PC-3 (cell line): ENCODE results near the gene CCDC24. TPM values are rescaled to one million over a fixed set of nuclear protein-coding genes. Genes with fewer than 3 reads are reported as not detected.

Experiments used
- ATAC-seq: fragments of 200-7000 bp; cut with Tn5 transposase; 2 replicates; pipeline ENCODE4 v1.9.1; 2020; ENCODE audit warnings: mild to moderate bottlenecking, moderate library complexity
- BruUV-seq: library from RNA; stranded (reverse); fragments of 400-500 nt; replicated peaks from 2 replicates; lab custom pipeline; 2021; lab: Mats Ljungman, UMichigan
- CTCF ChIA-PET: fragments of 300-600 bp; sonication (Branson Sonifier 250); formaldehyde crosslinking; loops from one replicate; lab custom pipeline; 2022; ENCODE audit warnings: antibody characterized with exemption; lab: Charles Lee
- POLR2A ChIA-PET: fragments of 300-600 bp; sonication (Branson Sonifier 250); formaldehyde crosslinking; loops from one replicate; lab custom pipeline; 2022; ENCODE audit warnings: antibody characterized with exemption; ENCODE audit not compliant: unreplicated experiment; lab: Charles Lee
- DNase-seq: peaks from one replicate; pipeline ENCODE4 v3.0.0-alpha.2; 2015
- H2AFZ ChIP-seq: fragments of 300-600 bp; sonication (generic); 2 replicates; pipeline ENCODE4 v1.6.0; 2016; ENCODE audit warnings: antibody characterized with exemption, low read length
- H3F3A ChIP-seq: fragments of 300-600 bp; sonication (generic); one replicate; pipeline ENCODE4 v1.6.0; 2017; ENCODE audit warnings: antibody characterized with exemption, low read length, control low read depth, mild to moderate bottlenecking; ENCODE audit not compliant: unreplicated experiment
- H3K27ac ChIP-seq: fragments of 300-600 bp; sonication (generic); 2 replicates; pipeline ENCODE4 v1.5.1; 2016; ENCODE audit warnings: mild to moderate bottlenecking, low read length
- H3K27me3 ChIP-seq: fragments of 300-600 bp; sonication (generic); 2 replicates; pipeline ENCODE4 v1.6.1; 2016; ENCODE audit warnings: low read length, mixed read lengths
- H3K36me3 ChIP-seq: fragments of 300-600 bp; sonication (generic); 2 replicates; pipeline ENCODE4 v1.6.1; 2016; ENCODE audit warnings: low read depth, mixed run types, low read length, mixed read lengths
- H3K4me1 ChIP-seq: fragments of 300-600 bp; sonication (generic); 2 replicates; pipeline ENCODE4 v1.5.1; 2016; ENCODE audit warnings: low read length; ENCODE audit not compliant: insufficient read depth
- H3K4me2 ChIP-seq: fragments of 300-600 bp; sonication (generic); 2 replicates; pipeline ENCODE4 v1.6.0; 2016; ENCODE audit warnings: low read length
- H3K4me3 ChIP-seq: fragments of 300-600 bp; sonication (generic); 2 replicates; pipeline ENCODE4 v1.5.1; 2016; ENCODE audit warnings: mild to moderate bottlenecking, low read length, mixed read lengths
- H3K79me2 ChIP-seq: fragments of 300-600 bp; sonication (generic); 2 replicates; pipeline ENCODE4 v1.6.1; 2017; ENCODE audit warnings: low read length, mixed read lengths
- H3K9ac ChIP-seq: fragments of 300-600 bp; sonication (generic); 2 replicates; pipeline ENCODE4 v1.6.0; 2016; ENCODE audit warnings: mild to moderate bottlenecking, low read length
- H3K9me2 ChIP-seq: fragments of 300-600 bp; sonication (generic); replicated peaks from 2 replicates; pipeline ENCODE4 v1.6.1; 2016; ENCODE audit warnings: mixed run types, low read length, mixed read lengths
- H3K9me3 ChIP-seq: fragments of 300-600 bp; sonication (generic); 2 replicates; pipeline ENCODE4 v1.6.1; 2016; ENCODE audit warnings: low read length, mixed read lengths
- H4K20me1 ChIP-seq: fragments of 300-600 bp; sonication (generic); 2 replicates; pipeline ENCODE4 v1.6.1; 2016; ENCODE audit warnings: low read length, mixed read lengths
- CTCF ChIP-seq: fragments of 300-600 bp; sonication (generic); conservative IDR thresholded peaks from 2 replicates; pipeline ENCODE4 v1.5.1; 2017; ENCODE audit warnings: antibody characterized with exemption, low read depth, mild to moderate bottlenecking, low read length
- EZH2 ChIP-seq: fragments of 300-600 bp; sonication (generic); IDR thresholded peaks from one replicate; pipeline ENCODE4 v1.6.1; 2017; ENCODE audit warnings: antibody characterized with exemption, mild to moderate bottlenecking, low read length; ENCODE audit not compliant: unreplicated experiment
- EZH2phosphoT487 ChIP-seq: fragments of 300-600 bp; sonication (generic); IDR thresholded peaks from 2 replicates; pipeline ENCODE4 v1.6.1; 2018; ENCODE audit warnings: mild to moderate bottlenecking, antibody characterized with exemption, low read length, borderline replicate concordance
- intact Hi-C: fragments of 100-400 bp; cut with micrococcal nuclease; formaldehyde crosslinking; loops from 2 replicates; pipeline ENCODE4 v1.9.0; 2023
- total RNA-seq: library from RNA; depleted of rRNA; stranded (reverse); fragments of >200 nt; gene quantifications from 2 replicates; pipeline ENCODE4 v1.2.3, GENCODE V29; 2014

CCDC24 gene
- total RNA-seq, 1 experiment from 2014 or later = 10.1 TPM

DNA sequence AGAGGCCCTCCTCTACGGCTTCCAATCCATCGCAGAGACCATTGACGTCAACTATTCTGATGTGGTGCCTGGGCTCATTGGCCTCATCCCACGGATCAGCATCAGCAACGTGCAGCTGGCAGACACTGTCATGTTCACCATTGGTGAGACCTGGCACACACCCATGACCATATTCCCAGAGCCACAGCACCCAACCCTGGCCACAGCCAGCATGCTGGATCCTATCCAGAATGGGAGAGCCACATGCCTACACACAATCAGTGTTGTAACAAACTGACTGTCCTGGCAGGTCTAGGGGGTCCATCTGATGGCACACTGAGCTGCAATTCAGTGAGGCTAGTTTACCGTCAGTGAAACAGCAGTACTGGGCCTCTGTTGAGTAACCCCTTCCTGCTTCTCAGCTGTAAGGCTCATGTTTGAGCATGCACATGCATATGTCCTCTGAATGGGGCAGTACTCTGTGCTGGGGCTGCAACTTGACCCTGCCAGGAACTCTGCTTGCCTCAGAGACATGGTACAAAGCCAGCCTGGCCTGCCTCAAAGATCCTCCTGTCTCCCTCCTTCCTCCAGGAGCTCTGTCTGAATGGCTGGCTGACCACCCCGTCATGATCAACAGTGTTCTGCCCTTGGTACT, 33.9 kb upstream of the CCDC24 start:
- no peaks in the 10 kb centered on the region for H3K9me2 ChIP-seq
- DNase-seq (no peak), ATAC-seq (no peak)
- intact Hi-C loops = no loop called here
- no peak overlapping the region for H3K9ac ChIP-seq
- H3K4me1 ChIP-seq = no peaks in the 10 kb centered on the region
- BruUV-seq = no TSS peak
- CTCF ChIA-PET = no interaction called here
- no peaks in the 10 kb centered on the region for H4K20me1 ChIP-seq
- no peak overlapping the region for H2AFZ ChIP-seq
- H3K4me2 ChIP-seq = no peak overlapping the region
- H3K4me3 ChIP-seq = no peak overlapping the region
- H3K27me3 ChIP-seq = no peaks in the 10 kb centered on the region
- H3K27ac ChIP-seq = no peak overlapping the region
- no peaks in the 10 kb centered on the region for H3K9me3 ChIP-seq
- H3K36me3 ChIP-seq = peaks cover 8% of the 10 kb centered on the region; the same call in 1 of the 2 replicates
- peaks cover 23% of the 10 kb centered on the region for H3K79me2 ChIP-seq
- POLR2A ChIA-PET = no interaction called here
- no peak for TF ChIP-seq EZH2phosphoT487
- TF ChIP-seq CTCF = no peak
- TF ChIP-seq EZH2 = no peak
- H3F3A ChIP-seq = no peaks in the 10 kb centered on the region

GRCh38 chr1:43958351-43959255, 32.8 kb upstream of the CCDC24 start:
- Histone ChIP-seq H2AFZ (no peak overlapping the region), H4K20me1 (no peaks in the 10 kb centered on the region), H3K4me1 (no peaks in the 10 kb centered on the region), H3K9ac (no peak overlapping the region), H3K27ac (no peak overlapping the region), H3K4me2 (no peak overlapping the region), H3K9me3 (no peaks in the 10 kb centered on the region), H3F3A (no peaks in the 10 kb centered on the region), H3K79me2 (peaks cover 13% of the 10 kb centered on the region), H3K36me3 (peaks cover 8% of the 10 kb centered on the region; the same call in 1 of the 2 replicates), H3K27me3 (no peaks in the 10 kb centered on the region), H3K4me3 (no peak overlapping the region), H3K9me2 (no peaks in the 10 kb centered on the region)
- POLR2A ChIA-PET = no interaction called here
- intact Hi-C loops = no loop called here
- no peak for TF ChIP-seq EZH2
- TF ChIP-seq CTCF = no peak
- no peak for TF ChIP-seq EZH2phosphoT487
- DNase-seq = no peak
- no TSS peak for BruUV-seq
- ATAC-seq = no peak
- CTCF ChIA-PET = no interaction called here

- intact Hi-C loops = no loop called here
- no peaks in the 10 kb centered on the region for H3K4me1 ChIP-seq
- no peak overlapping the region for H3K4me3 ChIP-seq
- no peaks in the 10 kb centered on the region for H3F3A ChIP-seq
- no peak overlapping the region for H2AFZ ChIP-seq
- H3K27ac ChIP-seq = no peak overlapping the region
- CTCF ChIA-PET = no interaction called here
- ATAC-seq (no peak), DNase-seq (no peak)
- TF ChIP-seq CTCF = no peak
- no peak for TF ChIP-seq EZH2
- TF ChIP-seq EZH2phosphoT487 = no peak
- no peaks in the 10 kb centered on the region for H4K20me1 ChIP-seq
- no peaks in the 10 kb centered on the region for H3K9me2 ChIP-seq
- BruUV-seq = no TSS peak
- H3K4me2 ChIP-seq = no peak overlapping the region
- POLR2A ChIA-PET = no interaction called here
- no peaks in the 10 kb centered on the region for H3K9me3 ChIP-seq
- H3K9ac ChIP-seq = no peak overlapping the region
- peaks cover 8% of the 10 kb centered on the region; the same call in 1 of the 2 replicates for H3K36me3 ChIP-seq
- no peaks in the 10 kb centered on the region for H3K79me2 ChIP-seq
- no peaks in the 10 kb centered on the region for H3K27me3 ChIP-seq
These were observed 30.6 kb upstream of the CCDC24 start for GRCh38 chr1:43960798-43961197.
